MCF 10A (cell line): ENCODE data around the gene SAMD13. TPM values are rescaled to one million over a fixed set of nuclear protein-coding genes. Genes with fewer than 3 reads are reported as not detected.

ENCODE experiments used
- BruUV-seq: library from RNA; stranded (reverse); fragments of 400-500 nt; replicated peaks from 2 replicates; lab custom pipeline; 2021; lab: Mats Ljungman, UMichigan
- CTCF ChIA-PET: fragments of 300-600 bp; sonication (Branson Sonifier 250); formaldehyde crosslinking; extraction: SDS; loops from one replicate; lab custom pipeline; 2021; ENCODE audit warnings: antibody characterized with exemption, inconsistent platforms; lab: Yijun Ruan, JAX
- POLR2A ChIA-PET: fragments of 300-600, 350-650 bp; sonication (Branson Sonifier 250); formaldehyde crosslinking; extraction: SDS; loops from one replicate; lab custom pipeline; 2020; ENCODE audit warnings: antibody characterized with exemption, inconsistent platforms; lab: Yijun Ruan, JAX
- DNase-seq: peaks from one replicate; pipeline ENCODE4 v3.0.0-alpha.2; 2018; ENCODE audit not compliant: unreplicated experiment
- H3K27ac Mint-ChIP-seq: one replicate; pipeline ENCODE4 v1.8.0; 2022; ENCODE audit warnings: mild to moderate bottlenecking, low read depth, mixed read lengths; ENCODE audit not compliant: unreplicated experiment
- H3K27me3 Mint-ChIP-seq: one replicate; pipeline ENCODE4 v1.8.0; 2022; ENCODE audit warnings: mixed read lengths; ENCODE audit not compliant: insufficient read depth, unreplicated experiment
- H3K36me3 Mint-ChIP-seq: one replicate; pipeline ENCODE4 v1.8.0; 2022; ENCODE audit warnings: mild to moderate bottlenecking, moderate library complexity, mixed read lengths; ENCODE audit not compliant: insufficient read depth, unreplicated experiment
- H3K4me1 Mint-ChIP-seq: one replicate; pipeline ENCODE4 v1.8.0; 2022; ENCODE audit warnings: mixed read lengths; ENCODE audit not compliant: insufficient read depth, unreplicated experiment
- H3K4me3 Mint-ChIP-seq: one replicate; pipeline ENCODE4 v1.8.0; 2022; ENCODE audit warnings: mild to moderate bottlenecking, moderate library complexity, mixed read lengths; ENCODE audit not compliant: unreplicated experiment
- H3K9me3 Mint-ChIP-seq: one replicate; pipeline ENCODE4 v1.8.0; 2022; ENCODE audit warnings: mixed read lengths; ENCODE audit not compliant: unreplicated experiment
- CTCF ChIP-seq: fragments of 200-600 bp; IDR thresholded peaks from one replicate; pipeline ENCODE4 v1.8.0; 2022; ENCODE audit warnings: antibody characterized with exemption, mild to moderate bottlenecking; ENCODE audit not compliant: unreplicated experiment
- intact Hi-C: fragments of 100-400 bp; cut with micrococcal nuclease; formaldehyde crosslinking; loops from 2 replicates; pipeline ENCODE4 v1.14.1; 2022
- total RNA-seq: library from RNA; stranded (reverse); gene quantifications from 2 replicates; pipeline ENCODE4 v1.2.3, GENCODE V29; 2022

SAMD13 gene
- total RNA-seq, 1 experiment from 2014 or later, result 1.3 TPM

GRCh38 chr1:84385347-84385746 lies 83.8 kb downstream of the SAMD13 start:
- ChIA-PET POLR2A (no interaction called here), CTCF (no interaction called here)
- intact Hi-C loops, result no loop called here
- Mint-ChIP-seq H3K36me3 (no peaks in the 10 kb centered on the region), H3K9me3 (no peaks in the 10 kb centered on the region), H3K4me3 (no peak overlapping the region), H3K27me3 (no peaks in the 10 kb centered on the region), H3K27ac (no peak overlapping the region), H3K4me1 (peaks cover 4% of the 10 kb centered on the region)
- no peak for DNase-seq
- BruUV-seq, result no TSS peak
- no peak for TF ChIP-seq CTCF

- POLR2A ChIA-PET, result no interaction called here
- TF ChIP-seq CTCF, result no peak
- Mint-ChIP-seq H3K4me1 (peaks cover 5% of the 10 kb centered on the region), H3K27me3 (no peaks in the 10 kb centered on the region), H3K27ac (no peak overlapping the region), H3K4me3 (no peak overlapping the region), H3K36me3 (no peaks in the 10 kb centered on the region), H3K9me3 (no peaks in the 10 kb centered on the region)
- intact Hi-C loops, result no loop called here
- CTCF ChIA-PET, result no interaction called here
- no peak for DNase-seq
- no TSS peak for BruUV-seq
These were observed 85.4 kb downstream of the SAMD13 start for GRCh38 chr1:84386716-84387479.

DNA sequence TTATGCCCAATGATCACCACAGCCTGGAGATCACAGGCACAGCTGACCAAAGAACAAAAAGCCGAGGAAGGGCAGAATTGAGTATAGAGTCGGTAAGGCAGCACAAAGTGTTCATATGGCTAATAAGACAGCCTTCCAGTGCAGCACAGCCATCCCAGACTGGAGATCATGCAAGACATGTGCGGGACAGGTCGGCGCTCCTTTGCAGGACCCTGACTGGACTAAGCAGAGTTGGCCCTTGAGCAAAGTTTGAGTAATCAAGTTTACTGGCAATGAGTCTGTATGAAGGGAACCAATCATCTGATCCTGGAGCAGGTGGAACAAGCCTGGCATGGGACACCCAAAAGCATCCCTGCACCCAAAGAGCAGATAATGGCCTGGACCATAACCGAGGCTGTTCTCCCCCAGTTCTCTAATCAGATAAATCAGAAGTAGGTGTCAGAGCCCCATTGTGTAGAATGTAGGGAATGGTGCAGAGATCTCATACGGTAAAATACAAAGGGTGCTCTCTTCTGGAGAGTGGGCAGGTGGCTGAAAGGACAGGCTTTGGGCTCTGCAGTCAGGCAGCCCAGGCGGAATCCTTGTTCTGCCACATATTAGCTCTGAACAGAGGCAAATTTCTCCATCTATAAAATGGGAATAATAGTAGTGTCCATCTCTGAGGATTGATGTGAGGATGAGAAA lies 86.1 kb downstream of the SAMD13 start:
- BruUV-seq, result no TSS peak
- Mint-ChIP-seq H3K36me3 (no peaks in the 10 kb centered on the region), H3K4me1 (peaks cover 5% of the 10 kb centered on the region), H3K27ac (no peak overlapping the region), H3K4me3 (no peak overlapping the region), H3K27me3 (no peaks in the 10 kb centered on the region), H3K9me3 (no peaks in the 10 kb centered on the region)
- CTCF ChIA-PET, result no interaction called here
- no peak for TF ChIP-seq CTCF
- no peak for DNase-seq
- POLR2A ChIA-PET, result no interaction called here
- intact Hi-C loops, result no loop called here

DNA sequence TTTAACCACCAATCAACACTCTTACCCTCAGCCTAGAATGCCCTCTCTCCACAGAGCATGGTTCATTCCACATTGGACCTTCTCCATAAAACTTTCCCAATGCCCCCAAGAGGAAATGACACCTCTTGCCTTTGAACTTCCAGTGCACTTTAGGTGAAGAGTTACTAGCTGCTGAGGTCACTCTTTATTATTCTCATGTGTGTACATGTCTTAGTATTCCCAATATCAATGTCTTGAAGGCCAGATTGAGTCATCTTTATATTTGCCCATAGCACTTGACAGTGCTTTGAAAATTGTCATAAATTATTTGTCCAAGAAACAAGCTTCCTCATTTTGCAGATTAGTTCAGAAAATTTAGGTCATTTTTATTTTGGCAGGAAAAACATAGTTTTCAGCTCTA lies 88.7 kb downstream of the SAMD13 start:
- Mint-ChIP-seq H3K27me3 (no peaks in the 10 kb centered on the region), H3K4me1 (peaks cover 5% of the 10 kb centered on the region), H3K9me3 (no peaks in the 10 kb centered on the region), H3K36me3 (no peaks in the 10 kb centered on the region), H3K27ac (no peak overlapping the region), H3K4me3 (no peak overlapping the region)
- intact Hi-C loops, result no loop called here
- ChIA-PET CTCF (interaction anchor here (0.6 to 1.3 kb wide), 5 partner anchors 9 to 367 kb away, joined by 3 to 4 read pairs (median 3); no protein-coding TSS in a partner anchor), POLR2A (interaction anchor here (0.9 to 2.5 kb wide), 2 partner anchors 12 kb away, joined by 3 to 11 read pairs; no protein-coding TSS in a partner anchor)
- no TSS peak for BruUV-seq
- peak; percentile 34 for DNase-seq
- TF ChIP-seq CTCF, result no peak
